Measurements from ENCODE around the gene BOLA1.

Gene BOLA1

DNA sequence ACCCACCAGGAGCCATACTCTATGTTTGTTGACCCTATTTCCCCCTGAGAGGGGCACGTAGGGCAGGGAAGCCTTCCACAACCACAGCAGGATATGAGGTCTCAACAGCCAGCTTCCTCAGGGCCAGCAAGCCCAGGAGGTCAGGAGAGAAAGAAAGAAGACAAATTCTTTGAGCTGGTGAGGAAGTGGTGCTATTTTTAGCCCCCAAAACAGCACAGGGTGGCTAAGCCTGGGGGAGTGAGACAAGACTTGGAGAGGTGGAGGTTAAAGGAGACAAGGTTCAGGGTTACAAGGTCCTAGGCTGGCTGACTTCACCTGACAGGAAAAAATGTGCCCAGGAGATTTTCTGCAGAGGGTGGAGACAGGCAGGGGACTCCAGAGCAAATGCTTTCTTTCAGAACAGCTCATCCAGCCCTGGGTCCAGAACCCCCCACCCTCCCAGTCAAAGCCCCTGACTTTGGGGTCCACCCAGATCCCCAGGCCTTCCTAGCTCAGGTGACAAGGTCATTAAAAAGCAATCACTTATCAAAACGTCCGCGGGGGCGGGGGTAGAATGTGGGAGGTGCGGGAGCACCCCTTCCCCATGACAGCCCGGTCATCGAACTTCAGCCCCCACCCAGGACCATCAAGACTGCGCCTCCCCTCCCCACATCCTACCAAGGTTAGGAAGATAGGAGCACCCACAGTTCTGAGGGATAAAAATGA lies 17.0 kb downstream of the BOLA1 start:
- FAIRE-seq: no peak
- no peak for DNase-seq (ENCODE audit: insufficient read length, low spot score)
- TF ChIP-seq SPI1 (IDR thresholded peaks at IDR 0.05; ENCODE audit: low read depth, low read length) (peak; percentile 55), POU2F2 (IDR thresholded peaks at IDR 0.05; ENCODE audit: low read depth, low read length) (no peak)

DNA sequence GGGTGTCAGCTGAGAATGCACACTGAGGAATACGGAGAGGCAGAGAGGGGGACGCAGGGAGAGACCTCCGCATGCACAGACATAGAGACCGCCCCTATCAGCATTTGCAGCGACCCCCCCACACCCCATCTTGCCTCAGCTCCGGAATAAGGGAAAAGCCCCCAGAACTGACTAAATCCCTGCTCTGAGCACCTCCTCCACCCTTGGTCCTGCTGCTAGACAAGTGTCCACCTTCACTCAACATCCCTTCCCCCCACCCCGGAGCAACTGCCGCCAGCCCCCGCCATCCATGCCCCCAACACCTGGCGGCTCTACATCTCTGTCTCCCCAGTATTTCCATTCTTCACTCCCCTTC lies 17.5 kb downstream of the BOLA1 start:
- FAIRE-seq: no peak
- TF ChIP-seq SPI1 (IDR thresholded peaks at IDR 0.05; ENCODE audit: low read depth, low read length) (no peak), POU2F2 (IDR thresholded peaks at IDR 0.05; ENCODE audit: low read depth, low read length) (no peak), POLR2AphosphoS5 (IDR thresholded peaks at IDR 0.05; ENCODE audit: low read depth, low read length) (no peak), PAX5 (IDR thresholded peaks at IDR 0.05; ENCODE audit: insufficient read depth, low read length, severe bottlenecking) (no peak), POLR2A (IDR thresholded peaks at IDR 0.05; ENCODE audit: low read depth, low read length) (no peak), TAF1 (IDR thresholded peaks at IDR 0.05; ENCODE audit: low read depth, low read length) (no peak)
- no peak for DNase-seq (ENCODE audit: insufficient read length, low spot score)

DNA sequence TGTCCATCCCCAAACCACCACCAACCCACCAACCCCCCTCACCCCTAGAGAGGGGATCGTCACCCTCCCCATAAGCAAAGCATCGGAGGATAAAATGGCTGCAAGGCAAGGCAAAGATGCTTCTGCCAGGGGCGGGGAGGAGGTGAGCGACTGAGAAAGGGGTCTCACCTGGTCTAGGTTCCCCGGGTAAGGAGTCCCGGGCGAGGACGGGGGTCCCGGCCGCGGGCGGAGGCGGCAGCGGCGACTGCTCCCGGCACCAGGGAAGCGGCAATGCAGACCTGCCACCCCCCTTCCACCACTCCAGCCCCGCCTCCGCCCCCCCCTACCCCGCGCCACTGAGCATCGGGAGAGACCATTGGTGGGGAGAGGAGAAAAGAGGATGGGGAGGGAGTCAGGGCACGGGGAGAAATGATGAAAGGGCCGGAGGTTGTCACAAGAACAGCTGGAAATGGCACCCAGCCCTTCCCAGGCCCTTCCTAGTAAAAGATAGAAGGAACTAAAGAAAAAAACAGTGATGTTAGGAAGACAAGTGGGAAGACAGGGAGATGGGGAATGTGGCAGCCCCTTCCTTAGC lies 18.3 kb downstream of the BOLA1 start, which contains the start of gene SV2A:
Gene SV2A (minus strand): TSS at position 274 of the 574 bp plus-strand sequence. CDS start 4,004 bp downstream, outside the sequence.
- FAIRE-seq (no peak), DNase-seq (ENCODE audit: insufficient read length, low spot score) (no peak)
- TF ChIP-seq SPI1 (IDR thresholded peaks at IDR 0.05; ENCODE audit: low read depth, low read length) (no peak), PAX5 (IDR thresholded peaks at IDR 0.05; ENCODE audit: insufficient read depth, low read length, severe bottlenecking) (no peak), TAF1 (IDR thresholded peaks at IDR 0.05; ENCODE audit: low read depth, low read length) (no peak), POLR2AphosphoS5 (IDR thresholded peaks at IDR 0.05; ENCODE audit: low read depth, low read length) (no peak), POU2F2 (IDR thresholded peaks at IDR 0.05; ENCODE audit: low read depth, low read length) (no peak), POLR2A (IDR thresholded peaks at IDR 0.05; ENCODE audit: low read depth, low read length) (no peak)

DNA sequence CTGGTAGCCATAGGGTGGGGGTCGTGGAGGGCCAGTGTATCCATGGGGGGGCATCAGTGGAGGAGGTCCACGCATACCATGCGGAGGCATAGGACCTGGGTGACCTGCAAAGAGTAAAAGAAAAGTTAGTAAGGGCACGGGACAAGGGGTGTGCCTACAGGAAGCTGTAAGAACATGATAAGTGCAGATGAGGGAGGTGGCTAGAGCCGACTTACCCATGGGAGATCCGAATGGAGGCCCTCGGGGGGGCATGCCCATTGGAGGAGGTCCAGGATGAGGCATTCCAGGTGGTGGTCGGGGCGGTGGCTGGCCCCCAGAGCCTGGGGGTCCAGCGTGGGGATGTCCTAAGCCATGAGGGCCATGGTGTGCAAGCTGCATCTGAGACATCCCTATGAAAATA lies 24.3 kb downstream of the BOLA1 start:
- no peak for DNase-seq (ENCODE audit: insufficient read length, low spot score)
- FAIRE-seq: no peak
- TF ChIP-seq POLR2AphosphoS5 (IDR thresholded peaks at IDR 0.05; ENCODE audit: low read depth, low read length) (no peak), PAX5 (IDR thresholded peaks at IDR 0.05; ENCODE audit: insufficient read depth, low read length, severe bottlenecking) (no peak), SPI1 (IDR thresholded peaks at IDR 0.05; ENCODE audit: low read depth, low read length) (no peak), TAF1 (IDR thresholded peaks at IDR 0.05; ENCODE audit: low read depth, low read length) (no peak), POU2F2 (IDR thresholded peaks at IDR 0.05; ENCODE audit: low read depth, low read length) (no peak), POLR2A (IDR thresholded peaks at IDR 0.05; ENCODE audit: low read depth, low read length) (no peak)

DNA sequence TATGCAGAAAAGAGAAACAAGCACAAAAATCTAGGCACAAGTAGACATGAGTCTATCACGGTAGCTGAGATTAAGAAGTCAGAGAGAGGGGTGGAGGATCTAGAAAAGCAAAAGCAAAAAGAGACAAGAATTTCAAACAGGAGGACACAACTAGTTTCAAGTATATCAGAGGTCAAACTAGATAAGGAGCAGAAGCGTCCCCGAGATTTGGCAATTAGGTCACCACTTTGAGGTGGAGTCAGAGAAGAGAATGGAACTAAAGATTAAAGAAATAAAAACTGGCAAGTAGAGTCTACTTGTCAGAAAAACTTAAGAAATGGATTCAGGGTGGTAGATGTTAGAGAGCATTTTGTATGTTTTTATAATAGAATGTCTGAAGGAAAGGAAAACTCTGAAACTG lies 26.0 kb downstream of the BOLA1 start:
- FAIRE-seq (no peak), DNase-seq (ENCODE audit: insufficient read length, low spot score) (no peak)
- TF ChIP-seq POLR2AphosphoS5 (IDR thresholded peaks at IDR 0.05; ENCODE audit: low read depth, low read length) (no peak), POU2F2 (IDR thresholded peaks at IDR 0.05; ENCODE audit: low read depth, low read length) (no peak), SPI1 (IDR thresholded peaks at IDR 0.05; ENCODE audit: low read depth, low read length) (no peak), PAX5 (IDR thresholded peaks at IDR 0.05; ENCODE audit: insufficient read depth, low read length, severe bottlenecking) (no peak)

DNA sequence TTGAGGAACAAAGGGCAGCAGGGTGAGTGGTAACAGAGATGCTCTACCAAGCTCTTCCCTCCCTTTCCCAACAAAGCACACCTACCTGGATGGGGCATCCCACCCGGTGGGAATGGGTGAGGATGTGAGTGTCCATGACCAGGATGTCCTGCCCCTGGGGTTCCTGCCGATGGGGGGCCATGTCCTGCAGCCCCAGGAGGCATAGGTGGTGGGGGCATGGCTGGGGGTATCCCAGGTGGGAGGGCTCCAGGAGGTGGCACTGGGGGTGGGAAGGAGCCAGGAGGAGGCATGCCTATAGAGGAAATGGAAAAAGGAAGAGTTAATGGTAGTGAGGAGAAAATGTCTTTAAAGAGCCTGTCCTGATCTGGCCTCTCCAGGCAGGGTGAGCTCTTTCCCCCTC lies 26.4 kb downstream of the BOLA1 start:
- DNase-seq (ENCODE audit: insufficient read length, low spot score): no peak
- TF ChIP-seq SPI1 (IDR thresholded peaks at IDR 0.05; ENCODE audit: low read depth, low read length): no peak
- TF ChIP-seq TAF1 (IDR thresholded peaks at IDR 0.05; ENCODE audit: low read depth, low read length): no peak
- TF ChIP-seq POLR2AphosphoS5 (IDR thresholded peaks at IDR 0.05; ENCODE audit: low read depth, low read length): no peak
- TF ChIP-seq PAX5 (IDR thresholded peaks at IDR 0.05; ENCODE audit: insufficient read depth, low read length, severe bottlenecking): no peak
- no peak for FAIRE-seq

DNA sequence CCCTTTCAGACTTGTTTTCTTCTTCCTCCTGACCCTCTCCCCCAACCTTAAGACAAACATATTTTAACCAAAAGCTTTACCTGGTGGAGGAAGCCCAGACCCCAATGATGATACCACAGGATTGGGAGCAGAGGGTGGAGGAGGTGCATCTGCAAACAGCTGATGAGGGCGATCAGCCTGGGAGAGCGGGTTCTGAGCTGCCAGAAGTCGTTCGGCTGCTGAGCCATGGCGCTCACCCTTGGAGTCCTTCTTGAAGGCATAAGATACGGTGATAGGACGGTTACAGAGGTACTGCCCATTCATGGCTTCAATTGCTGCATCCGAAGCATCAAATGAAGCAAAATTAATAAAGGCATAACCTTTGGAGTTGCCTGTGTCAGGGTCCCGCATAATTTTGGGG lies 26.9 kb downstream of the BOLA1 start:
- TF ChIP-seq POU2F2 (IDR thresholded peaks at IDR 0.05; ENCODE audit: low read depth, low read length) (no peak), SPI1 (IDR thresholded peaks at IDR 0.05; ENCODE audit: low read depth, low read length) (no peak)
- no peak for FAIRE-seq
- no peak for DNase-seq (ENCODE audit: insufficient read length, low spot score)

DNA sequence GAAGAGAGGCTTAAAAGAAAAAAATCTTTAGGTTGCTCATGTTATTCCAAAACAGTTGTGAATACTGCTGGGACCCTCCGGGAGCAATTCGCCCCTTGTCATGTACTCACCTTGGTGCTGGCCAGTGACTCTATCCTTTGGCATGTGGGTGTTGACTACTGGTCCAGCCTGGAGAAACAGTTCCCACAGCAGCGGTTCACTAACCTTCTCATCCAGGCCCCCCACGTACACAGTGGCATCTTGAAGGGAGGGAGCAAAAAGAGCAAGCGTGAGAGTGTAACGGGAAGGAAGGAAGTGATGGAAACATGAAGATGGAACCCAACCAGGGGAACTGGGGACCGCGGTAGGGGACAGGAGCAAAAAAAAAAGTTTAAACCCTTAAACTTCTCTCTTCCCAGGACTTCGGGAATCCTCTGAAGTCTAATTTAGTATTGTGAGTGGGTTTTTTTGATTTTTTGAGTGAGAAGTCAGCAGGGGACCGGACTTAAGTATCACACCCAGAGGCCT lies 27.7 kb downstream of the BOLA1 start:
- DNase-seq (ENCODE audit: insufficient read length, low spot score) (no peak), FAIRE-seq (peak; percentile 47)
- TF ChIP-seq POLR2AphosphoS5 (IDR thresholded peaks at IDR 0.05; ENCODE audit: low read depth, low read length): no peak
- TF ChIP-seq POU2F2 (IDR thresholded peaks at IDR 0.05; ENCODE audit: low read depth, low read length): no peak
- TF ChIP-seq POLR2A (IDR thresholded peaks at IDR 0.05; ENCODE audit: low read depth, low read length): no peak
- no peak for TF ChIP-seq PAX5 (IDR thresholded peaks at IDR 0.05; ENCODE audit: insufficient read depth, low read length, severe bottlenecking)
- no peak for TF ChIP-seq TAF1 (IDR thresholded peaks at IDR 0.05; ENCODE audit: low read depth, low read length)
- no peak for TF ChIP-seq SPI1 (IDR thresholded peaks at IDR 0.05; ENCODE audit: low read depth, low read length)

DNA sequence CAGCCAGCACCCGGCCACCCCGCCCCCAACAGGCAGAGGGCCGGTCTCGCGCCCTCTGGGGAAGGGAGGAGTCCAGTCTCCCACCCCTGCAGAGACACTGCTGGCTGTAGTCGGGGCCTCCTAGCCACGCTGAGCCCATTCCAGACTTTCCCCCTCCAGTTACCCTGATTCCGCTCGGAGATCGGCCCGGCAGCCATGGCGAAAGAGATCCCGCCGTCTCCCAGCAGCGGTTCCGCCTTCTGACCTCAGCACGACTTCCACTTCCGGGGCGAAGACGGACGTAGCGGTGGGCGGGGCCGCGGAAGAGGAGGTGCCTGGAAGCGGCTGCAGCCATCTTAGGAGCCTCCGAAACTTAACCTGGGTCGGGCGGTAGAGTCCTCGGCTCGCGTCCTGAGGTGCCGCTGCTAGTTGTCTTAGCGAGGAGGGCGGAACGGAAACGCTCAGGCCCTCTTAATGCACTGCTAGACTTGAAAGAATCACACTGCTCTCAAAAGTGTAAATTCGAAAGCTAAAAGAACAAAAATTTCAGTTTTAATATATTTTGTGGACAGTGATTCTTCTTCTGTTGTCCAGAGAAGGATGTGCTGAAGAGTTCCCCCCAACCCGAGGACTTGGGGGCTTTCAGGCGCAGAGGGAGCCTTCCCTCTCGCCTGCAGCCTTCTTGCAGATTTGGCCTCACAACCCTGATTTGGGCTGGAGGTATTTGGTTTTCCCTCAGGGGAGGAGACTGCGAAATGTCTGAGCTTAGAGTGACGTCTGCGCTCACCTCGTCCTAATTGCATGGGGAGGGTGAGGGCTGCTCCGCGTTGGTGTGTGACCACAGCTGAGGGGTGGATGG lies 28.4 kb downstream of the BOLA1 start, which contains the start of gene SF3B4:
Gene SF3B4 (minus strand): TSS at position 241 of the 838 bp plus-strand sequence. CDS start 44 bp downstream, at position 197.
- FAIRE-seq: peak; percentile 89
- DNase-seq (ENCODE audit: insufficient read length, low spot score): peak; percentile 78

More for the DNA sequence above, 28.4 kb downstream of the BOLA1 start, which contains the start of gene SF3B4:
- TF ChIP-seq POLR2A (IDR thresholded peaks at IDR 0.05; ENCODE audit: low read depth, low read length) (peak; percentile 97), SPI1 (IDR thresholded peaks at IDR 0.05; ENCODE audit: low read depth, low read length) (peak; percentile 64), POU2F2 (IDR thresholded peaks at IDR 0.05; ENCODE audit: low read depth, low read length) (peak; percentile 51), PAX5 (IDR thresholded peaks at IDR 0.05; ENCODE audit: insufficient read depth, low read length, severe bottlenecking) (peak; percentile 99), TAF1 (IDR thresholded peaks at IDR 0.05; ENCODE audit: low read depth, low read length) (peak; percentile 81), POLR2AphosphoS5 (IDR thresholded peaks at IDR 0.05; ENCODE audit: low read depth, low read length) (peak; percentile 96)

Data from GM12891 (cell line).